ENCODE measurements around the gene ITCH. TPM values are rescaled to one million over a fixed set of nuclear protein-coding genes. Genes with fewer than 3 reads are reported as not detected.

ITCH gene
- total and polyA plus RNA-seq, 9 of the 15 experiments (the other 6 are each of a cell fraction or from before 2014, with no cell fraction given) = 7.5 to 53.0 (median 22.9) TPM

- Histone ChIP-seq H3K79me2 (ENCODE audit: control insufficient read depth, insufficient read depth, low read length) (no peaks in the 10 kb centered on the region), H3K27me3 (ENCODE audit: control insufficient read depth in 2 of 2, insufficient read depth in 2 of 2, low read length in 2 of 2) (no peaks in the 10 kb centered on the region), H3K9ac (ENCODE audit: insufficient read depth in 1 of 2, low read depth in 2 of 2, low read length in 2 of 2) (no peak overlapping the region), H3K4me1 (replicated peaks in 1 of 2; ENCODE audit: control insufficient read depth in 2 of 2, insufficient read depth in 2 of 2, low read length in 2 of 2) (peaks cover 13 to 15% of the 10 kb centered on the region in 2 experiments; a peak in 4 of 5 replicates), H3K4me3 (no peak overlapping the region), H3K9me3 (replicated peaks; ENCODE audit: control insufficient read depth, insufficient read depth, low read depth, low read length) (no peaks in the 10 kb centered on the region), H3K36me3 (ENCODE audit: control insufficient read depth, insufficient read depth, low read length) (no peaks in the 10 kb centered on the region), H3K4me2 (ENCODE audit: insufficient read depth, low read length) (peak overlapping the region; percentile 6; the same call in 1 of the 2 replicates), H4K20me1 (replicated peaks; ENCODE audit: control insufficient read depth, insufficient read depth, low read length) (no peaks in the 10 kb centered on the region), H2AFZ (ENCODE audit: low read depth, low read length) (peak overlapping the region; percentile 89), H3K27ac (ENCODE audit: extremely low read depth, low read depth, low read length) (peak overlapping the region; percentile 31; the same call in 1 of the 3 replicates), H3K9me1 (ENCODE audit: control insufficient read depth, insufficient read depth, low read length) (no peaks in the 10 kb centered on the region)
- intact Hi-C loops (cut with micrococcal nuclease) (no loop called here), in situ Hi-C loops (cut with MboI) (loop anchor here (10.0 kb wide), 1 partner anchor 388 kb away; the partner anchor contains the start of gene TP53INP2)
- 66% methylated on average over 4 of the region's 6 CpGs for WGBS (ENCODE audit: insufficient coverage, low coverage, missing lambda C conversion rate)
- BruUV-seq (replicated peaks) = no TSS peak
- POLR2A ChIA-PET = no interaction called here
- CTCF ChIA-PET (ENCODE audit: low intra/inter-chr PET ratio) = no interaction called here
- peak; percentile 79 for FAIRE-seq
- peak in 2 of 4 experiments; percentile 37 to 51 for DNase-seq (ENCODE audit: extremely low read depth in 1 of 4, low spot score in 3 of 4)
- no peak for ATAC-seq
- TF ChIP-seq VEZF1 (CRISPR knock-in tag; IDR thresholded peaks at IDR 0.05) (peak; percentile 18; the same call in 1 of the 2 replicates), SMC3 (conservative IDR thresholded peaks at IDR 0.05; ENCODE audit: insufficient read depth, low read depth, low read length) (no peak), CEBPG (CRISPR knock-in tag; IDR thresholded peaks at IDR 0.05) (no peak), CEBPG (tag; conservative IDR thresholded peaks at IDR 0.05 in 1 of 2, IDR thresholded peaks at IDR 0.05 in 1 of 2) (no peak), NFRKB (IDR thresholded peaks at IDR 0.05; ENCODE audit: low read depth) (0 out of 2 replicates have a peak, but pooled peaks have one; percentile 19), KLF1 (tag; IDR thresholded peaks at IDR 0.05) (no peak), XRCC5 (IDR thresholded peaks at IDR 0.05; ENCODE audit: low read depth, low read length) (no peak), ZFP1 (CRISPR knock-in tag; IDR thresholded peaks at IDR 0.05) (no peak), ETV5 (CRISPR knock-in tag; IDR thresholded peaks at IDR 0.05; ENCODE audit: low read depth) (peak; percentile 69; the same call in 1 of the 2 replicates)
- TF ChIP-seq, protein P1, sequence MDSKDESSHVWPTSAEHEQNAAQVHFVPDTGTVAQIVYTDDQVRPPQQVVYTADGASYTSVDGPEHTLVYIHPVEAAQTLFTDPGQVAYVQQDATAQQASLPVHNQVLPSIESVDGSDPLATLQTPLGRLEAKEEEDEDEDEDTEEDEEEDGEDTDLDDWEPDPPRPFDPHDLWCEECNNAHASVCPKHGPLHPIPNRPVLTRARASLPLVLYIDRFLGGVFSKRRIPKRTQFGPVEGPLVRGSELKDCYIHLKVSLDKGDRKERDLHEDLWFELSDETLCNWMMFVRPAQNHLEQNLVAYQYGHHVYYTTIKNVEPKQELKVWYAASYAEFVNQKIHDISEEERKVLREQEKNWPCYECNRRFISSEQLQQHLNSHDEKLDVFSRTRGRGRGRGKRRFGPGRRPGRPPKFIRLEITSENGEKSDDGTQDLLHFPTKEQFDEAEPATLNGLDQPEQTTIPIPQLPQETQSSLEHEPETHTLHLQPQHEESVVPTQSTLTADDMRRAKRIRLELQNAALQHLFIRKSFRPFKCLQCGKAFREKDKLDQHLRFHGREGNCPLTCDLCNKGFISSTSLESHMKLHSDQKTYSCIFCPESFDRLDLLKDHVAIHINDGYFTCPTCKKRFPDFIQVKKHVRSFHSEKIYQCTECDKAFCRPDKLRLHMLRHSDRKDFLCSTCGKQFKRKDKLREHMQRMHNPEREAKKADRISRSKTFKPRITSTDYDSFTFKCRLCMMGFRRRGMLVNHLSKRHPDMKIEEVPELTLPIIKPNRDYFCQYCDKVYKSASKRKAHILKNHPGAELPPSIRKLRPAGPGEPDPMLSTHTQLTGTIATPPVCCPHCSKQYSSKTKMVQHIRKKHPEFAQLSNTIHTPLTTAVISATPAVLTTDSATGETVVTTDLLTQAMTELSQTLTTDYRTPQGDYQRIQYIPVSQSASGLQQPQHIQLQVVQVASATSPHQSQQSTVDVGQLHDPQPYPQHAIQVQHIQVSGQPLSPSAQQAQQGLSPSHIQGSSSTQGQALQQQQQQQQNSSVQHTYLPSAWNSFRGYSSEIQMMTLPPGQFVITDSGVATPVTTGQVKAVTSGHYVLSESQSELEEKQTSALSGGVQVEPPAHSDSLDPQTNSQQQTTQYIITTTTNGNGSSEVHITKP (IDR thresholded peaks at IDR 0.05; ENCODE audit: partially characterized antibody) = no peak
- TF ChIP-seq, protein P2, sequence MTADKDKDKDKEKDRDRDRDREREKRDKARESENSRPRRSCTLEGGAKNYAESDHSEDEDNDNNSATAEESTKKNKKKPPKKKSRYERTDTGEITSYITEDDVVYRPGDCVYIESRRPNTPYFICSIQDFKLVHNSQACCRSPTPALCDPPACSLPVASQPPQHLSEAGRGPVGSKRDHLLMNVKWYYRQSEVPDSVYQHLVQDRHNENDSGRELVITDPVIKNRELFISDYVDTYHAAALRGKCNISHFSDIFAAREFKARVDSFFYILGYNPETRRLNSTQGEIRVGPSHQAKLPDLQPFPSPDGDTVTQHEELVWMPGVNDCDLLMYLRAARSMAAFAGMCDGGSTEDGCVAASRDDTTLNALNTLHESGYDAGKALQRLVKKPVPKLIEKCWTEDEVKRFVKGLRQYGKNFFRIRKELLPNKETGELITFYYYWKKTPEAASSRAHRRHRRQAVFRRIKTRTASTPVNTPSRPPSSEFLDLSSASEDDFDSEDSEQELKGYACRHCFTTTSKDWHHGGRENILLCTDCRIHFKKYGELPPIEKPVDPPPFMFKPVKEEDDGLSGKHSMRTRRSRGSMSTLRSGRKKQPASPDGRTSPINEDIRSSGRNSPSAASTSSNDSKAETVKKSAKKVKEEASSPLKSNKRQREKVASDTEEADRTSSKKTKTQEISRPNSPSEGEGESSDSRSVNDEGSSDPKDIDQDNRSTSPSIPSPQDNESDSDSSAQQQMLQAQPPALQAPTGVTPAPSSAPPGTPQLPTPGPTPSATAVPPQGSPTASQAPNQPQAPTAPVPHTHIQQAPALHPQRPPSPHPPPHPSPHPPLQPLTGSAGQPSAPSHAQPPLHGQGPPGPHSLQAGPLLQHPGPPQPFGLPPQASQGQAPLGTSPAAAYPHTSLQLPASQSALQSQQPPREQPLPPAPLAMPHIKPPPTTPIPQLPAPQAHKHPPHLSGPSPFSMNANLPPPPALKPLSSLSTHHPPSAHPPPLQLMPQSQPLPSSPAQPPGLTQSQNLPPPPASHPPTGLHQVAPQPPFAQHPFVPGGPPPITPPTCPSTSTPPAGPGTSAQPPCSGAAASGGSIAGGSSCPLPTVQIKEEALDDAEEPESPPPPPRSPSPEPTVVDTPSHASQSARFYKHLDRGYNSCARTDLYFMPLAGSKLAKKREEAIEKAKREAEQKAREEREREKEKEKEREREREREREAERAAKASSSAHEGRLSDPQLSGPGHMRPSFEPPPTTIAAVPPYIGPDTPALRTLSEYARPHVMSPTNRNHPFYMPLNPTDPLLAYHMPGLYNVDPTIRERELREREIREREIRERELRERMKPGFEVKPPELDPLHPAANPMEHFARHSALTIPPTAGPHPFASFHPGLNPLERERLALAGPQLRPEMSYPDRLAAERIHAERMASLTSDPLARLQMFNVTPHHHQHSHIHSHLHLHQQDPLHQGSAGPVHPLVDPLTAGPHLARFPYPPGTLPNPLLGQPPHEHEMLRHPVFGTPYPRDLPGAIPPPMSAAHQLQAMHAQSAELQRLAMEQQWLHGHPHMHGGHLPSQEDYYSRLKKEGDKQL (CRISPR knock-in tag; IDR thresholded peaks at IDR 0.05; ENCODE audit: borderline replicate concordance) = no peak
Observed at GRCh38 chr20:34316196-34316814, 46.8 kb upstream of the ITCH start.
